ENCODE data around the gene PCMT1.
"Not testable (repeated sequence)": the region's sequence is repeated elsewhere in the genome, so short reads cannot be mapped to it uniquely, and the experiment has no call there.

Gene PCMT1

DNA sequence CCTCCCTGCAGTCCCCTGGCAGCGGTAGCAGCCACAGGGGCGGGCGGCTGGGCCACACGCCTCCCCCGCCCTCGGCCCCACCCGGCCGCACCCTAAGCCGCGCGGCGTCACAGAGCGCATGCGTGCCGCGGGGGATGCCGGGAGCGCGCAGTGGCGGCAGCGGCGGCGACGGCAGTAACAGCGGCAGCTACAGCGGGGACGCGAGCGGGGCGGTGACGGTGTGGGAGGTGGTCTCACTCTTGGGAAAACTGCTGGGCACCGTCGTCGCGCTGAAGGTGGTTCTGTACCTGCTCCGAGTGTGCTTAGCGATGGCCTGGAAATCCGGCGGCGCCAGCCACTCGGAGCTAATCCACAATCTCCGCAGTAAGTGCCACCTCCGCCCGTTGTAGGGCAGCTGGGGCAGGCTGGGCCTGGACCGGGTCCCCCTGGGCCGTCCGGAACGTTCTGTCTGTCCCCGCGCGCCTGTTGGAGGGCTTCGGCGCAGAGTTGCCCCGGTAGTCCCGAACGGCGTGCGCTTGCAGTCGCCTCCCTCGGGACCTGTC lies at the start of gene PCMT1:
Gene PCMT1, plus strand, starts transcription at position 148 of the 542 bp plus-strand sequence. Its CDS starts 161 bp downstream, at position 309.
- DNase-seq (ENCODE audit: low read depth) = peak; percentile 31

DNA sequence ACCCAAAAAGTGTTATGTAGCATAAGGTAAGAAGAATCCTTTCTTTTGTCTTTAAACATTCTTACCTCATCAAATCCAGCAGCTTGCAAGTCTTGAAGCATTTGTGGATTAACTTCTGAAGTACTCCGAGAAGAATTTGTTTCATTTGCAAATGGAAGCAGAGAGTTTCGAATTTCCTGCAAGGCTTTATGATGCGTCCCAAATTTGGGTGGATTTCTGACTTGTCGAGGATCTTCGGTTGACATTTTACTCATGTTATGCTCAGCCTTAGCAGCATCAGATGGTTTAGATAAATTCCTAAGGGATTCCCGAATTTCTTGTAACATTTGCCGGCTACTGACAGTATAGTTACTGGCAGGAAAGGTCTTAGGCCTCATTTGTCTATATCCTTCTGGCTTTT lies 47.8 kb upstream of the PCMT1 start:
- DNase-seq (ENCODE audit: low read depth) = no peak

DNA sequence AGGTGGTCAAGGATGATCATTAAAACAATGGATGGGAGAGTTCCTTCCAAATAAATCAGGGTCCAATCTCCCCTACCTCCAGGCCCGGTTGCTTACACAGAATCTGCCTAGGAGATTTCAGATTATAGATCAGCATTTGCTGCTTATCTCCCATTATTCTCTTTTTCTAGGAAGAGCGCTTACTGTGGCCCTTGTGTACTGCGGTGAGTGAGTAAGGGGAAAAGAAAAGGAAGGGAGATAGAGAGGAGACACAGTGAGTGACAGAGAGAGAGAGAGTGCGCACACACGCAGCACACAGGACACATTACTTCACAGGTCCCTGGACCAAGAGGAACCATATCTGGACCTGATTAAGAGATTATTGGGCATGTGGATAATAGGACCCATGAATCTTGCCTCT lies 37.8 kb upstream of the PCMT1 start:
- no peak for DNase-seq (ENCODE audit: low read depth)

DNA sequence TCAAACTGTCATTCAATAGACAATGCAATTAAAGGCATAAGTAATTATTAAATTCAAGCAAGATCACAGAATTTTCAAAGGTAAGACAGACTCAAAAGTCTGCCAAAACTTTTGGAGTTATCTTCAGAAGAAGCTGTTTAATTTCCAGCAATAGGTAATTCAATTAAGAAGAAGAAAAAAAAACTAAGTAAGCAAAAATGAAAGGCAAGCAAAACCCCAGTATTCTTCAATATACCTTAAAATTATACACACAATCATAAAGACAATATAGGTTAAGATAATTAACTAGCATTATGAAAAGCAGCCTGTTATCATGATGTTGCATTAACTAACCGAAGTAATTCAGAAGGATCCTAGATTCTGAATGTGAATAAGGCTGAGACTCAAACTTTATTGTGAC lies 35.1 kb upstream of the PCMT1 start:
- DNase-seq (ENCODE audit: low read depth) = no peak

DNA sequence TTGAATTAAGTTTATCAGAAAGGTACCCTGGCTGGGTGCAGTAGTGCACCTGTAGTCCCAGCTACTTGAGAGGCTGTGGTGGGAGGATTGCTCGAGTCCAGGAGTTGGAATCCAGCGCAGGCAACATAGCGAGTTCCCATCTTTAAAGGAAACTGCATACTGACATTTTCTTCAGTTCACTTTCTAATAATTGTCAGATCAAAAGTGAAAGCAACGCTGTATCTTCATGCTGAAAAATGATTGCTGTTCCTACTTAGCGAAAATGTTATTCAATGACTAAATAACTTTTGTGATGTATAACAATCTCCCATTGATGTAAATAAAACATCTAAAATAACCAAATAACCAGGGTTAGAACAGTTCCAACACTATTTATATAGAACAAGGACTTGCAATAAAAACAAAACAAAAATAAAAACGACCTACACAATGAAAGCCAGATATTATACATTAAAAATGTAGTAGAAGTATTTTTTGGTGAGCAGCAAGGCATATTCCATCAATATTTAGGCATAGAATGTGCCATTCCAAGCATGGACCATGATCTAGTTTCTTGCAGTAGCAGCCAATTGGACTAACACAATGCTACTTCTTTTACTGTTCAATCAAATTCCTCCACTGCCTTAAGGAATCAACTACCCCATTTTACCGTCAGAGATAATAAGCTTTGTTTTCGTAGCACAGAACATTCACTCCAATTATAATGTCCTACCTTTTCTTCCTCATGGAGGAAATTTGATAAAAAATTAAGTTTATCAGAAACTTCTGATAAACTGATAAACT lies 33.2 kb upstream of the PCMT1 start:
- DNase-seq (ENCODE audit: low read depth) = no peak

DNA sequence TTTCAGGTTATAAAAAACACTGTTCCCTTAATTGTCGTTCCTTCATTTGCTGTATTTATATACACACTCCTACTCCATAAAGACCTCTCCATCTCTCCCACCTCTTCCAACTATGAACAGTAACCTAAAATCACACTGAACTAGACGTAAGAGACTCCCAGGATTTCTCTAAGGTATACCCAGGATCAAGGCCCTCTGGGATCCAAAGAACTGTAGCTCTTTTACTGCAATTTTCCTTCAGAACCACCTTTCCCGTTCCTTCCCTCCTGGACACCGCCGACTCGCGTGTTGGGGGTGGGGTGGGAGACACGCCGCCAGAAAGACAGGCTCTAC lies 32.3 kb upstream of the PCMT1 start:
- no peak for DNase-seq (ENCODE audit: low read depth)

DNA sequence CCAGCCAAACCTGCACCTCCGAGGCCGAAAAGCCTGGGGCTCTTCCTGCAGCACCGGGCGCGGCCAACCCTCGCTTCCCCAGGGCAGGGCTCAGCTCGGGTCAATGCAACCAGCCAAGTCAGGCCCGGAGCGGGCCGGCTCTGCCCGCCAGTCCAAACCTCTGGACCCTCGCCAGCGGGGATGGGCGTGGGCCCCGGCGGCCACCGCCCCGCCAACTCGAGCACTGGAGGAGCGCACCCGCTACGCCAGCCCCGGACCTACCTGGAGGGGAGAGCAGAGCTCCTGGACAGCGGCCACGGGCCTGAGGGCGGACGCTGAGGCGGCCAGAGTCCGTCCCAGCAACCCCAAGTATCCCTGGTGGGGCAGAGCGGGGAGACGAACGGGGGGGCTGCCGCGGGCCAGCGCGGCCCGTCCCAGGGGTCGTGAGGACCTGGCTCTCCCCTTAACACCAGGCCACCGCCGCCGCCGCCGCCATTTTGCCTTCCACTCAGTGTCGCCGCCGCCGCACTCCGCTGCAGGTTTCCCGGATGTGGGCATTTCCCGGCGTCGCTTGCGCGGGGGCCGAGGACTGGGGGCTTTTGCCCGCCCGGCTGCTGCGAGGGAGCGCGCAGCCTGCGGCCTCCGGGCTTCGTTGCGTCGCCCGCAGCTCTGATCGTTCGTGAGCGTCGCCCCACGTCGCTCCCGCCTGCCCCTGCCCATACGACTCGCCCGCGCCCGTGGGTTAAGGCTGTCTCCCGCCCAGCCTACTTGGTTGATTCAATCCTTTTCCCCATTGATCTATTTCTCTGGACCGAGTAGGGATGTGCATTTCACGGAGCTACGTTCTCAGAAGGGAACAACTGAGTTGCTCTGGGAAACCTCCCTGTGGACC lies 31.7 kb upstream of the PCMT1 start, which contains the start of gene LATS1:
Gene LATS1, minus strand, starts transcription at position 514 of the 871 bp plus-strand sequence. CDS start 15,975 bp downstream, outside the sequence.
- DNase-seq (ENCODE audit: low read depth) = no peak

DNA sequence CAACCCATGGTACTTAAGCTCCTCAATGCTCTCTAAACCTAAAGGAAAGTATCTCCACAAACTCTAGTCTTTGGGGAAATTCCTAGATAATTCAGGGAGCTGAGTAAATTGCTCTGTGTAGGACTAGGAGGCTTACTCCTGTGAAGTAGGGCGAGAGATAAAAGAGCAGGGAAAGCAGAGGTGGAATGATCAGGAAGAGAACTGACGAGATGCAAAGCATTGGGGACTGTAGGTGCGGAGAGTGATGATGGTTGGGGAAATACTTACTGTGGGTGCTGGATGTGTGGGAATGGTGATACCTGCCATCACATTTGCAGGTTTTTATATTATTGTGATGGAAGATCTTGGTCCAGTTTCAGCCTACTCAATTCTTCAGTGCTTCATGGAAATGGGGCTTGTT lies 30.0 kb upstream of the PCMT1 start:
- no peak for DNase-seq (ENCODE audit: low read depth)

DNA sequence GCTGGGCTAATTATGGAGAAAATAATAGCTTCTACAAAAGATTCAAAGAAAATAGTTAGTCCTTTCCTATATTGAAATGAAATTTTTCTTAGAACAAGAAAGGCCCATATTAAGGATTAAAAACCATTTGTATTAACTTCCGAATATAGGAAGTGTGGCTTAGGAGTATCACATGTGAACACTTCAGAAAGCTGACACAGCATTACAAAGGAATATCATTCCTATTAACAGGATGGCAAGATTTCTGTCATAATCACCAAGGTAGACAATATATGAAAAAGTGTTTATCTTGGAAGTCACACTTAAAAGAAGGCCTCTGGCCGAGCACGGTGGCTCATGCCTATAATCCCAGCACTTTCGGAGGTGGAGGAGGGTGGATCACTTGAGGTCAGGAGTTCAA lies 26.3 kb upstream of the PCMT1 start:
- no peak for DNase-seq (ENCODE audit: low read depth)

DNA sequence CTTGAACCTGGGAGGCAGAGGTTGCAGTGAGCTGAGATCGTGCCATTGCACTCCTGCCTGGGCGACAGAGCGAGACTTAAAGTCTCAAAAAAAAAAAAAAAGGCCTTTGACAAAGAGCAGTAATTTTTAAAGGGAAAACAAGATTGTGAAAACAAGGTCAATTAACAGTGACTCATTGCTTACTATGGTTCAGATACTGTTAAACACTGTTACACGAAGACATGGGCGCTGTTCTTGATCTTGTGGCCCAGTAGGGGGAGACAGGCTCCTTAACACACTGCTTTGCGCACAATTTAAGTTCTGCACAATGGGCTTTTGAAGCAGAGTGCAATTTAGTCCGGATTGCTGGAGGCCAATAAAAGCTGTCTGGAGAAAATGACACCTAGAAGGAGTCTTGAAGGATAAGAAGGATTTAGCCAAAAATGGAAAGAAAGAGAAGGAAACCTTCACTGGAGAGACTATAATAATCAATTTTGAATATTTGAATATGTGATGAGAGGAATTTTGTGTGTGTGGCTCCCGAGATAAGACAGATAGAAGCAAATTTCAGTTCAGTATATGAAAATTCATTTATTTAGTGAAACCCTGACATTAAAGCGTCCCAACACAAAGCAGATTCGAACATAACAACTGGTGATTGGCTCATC lies 25.6 kb upstream of the PCMT1 start:
- DNase-seq (ENCODE audit: low read depth) = no peak

DNA sequence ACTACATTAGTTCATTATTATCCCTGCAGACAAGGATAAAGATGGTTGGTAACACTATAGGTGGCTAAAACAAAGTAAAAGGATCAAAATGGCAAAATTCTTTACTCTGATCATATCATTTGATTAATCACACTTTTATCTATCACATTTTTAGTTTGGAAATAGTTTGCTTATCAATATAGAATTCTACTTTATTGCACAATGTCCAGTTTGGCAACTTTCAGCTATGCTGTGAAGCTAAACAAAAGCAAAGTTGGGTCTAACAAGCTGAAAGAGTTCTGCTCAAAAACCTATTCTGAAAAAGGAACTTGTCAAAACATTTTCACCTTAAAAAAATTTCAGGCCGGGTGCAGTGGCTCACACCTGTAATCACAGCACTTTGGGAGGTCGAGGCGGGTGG lies 23.8 kb upstream of the PCMT1 start:
- DNase-seq (ENCODE audit: low read depth) = no peak

DNA sequence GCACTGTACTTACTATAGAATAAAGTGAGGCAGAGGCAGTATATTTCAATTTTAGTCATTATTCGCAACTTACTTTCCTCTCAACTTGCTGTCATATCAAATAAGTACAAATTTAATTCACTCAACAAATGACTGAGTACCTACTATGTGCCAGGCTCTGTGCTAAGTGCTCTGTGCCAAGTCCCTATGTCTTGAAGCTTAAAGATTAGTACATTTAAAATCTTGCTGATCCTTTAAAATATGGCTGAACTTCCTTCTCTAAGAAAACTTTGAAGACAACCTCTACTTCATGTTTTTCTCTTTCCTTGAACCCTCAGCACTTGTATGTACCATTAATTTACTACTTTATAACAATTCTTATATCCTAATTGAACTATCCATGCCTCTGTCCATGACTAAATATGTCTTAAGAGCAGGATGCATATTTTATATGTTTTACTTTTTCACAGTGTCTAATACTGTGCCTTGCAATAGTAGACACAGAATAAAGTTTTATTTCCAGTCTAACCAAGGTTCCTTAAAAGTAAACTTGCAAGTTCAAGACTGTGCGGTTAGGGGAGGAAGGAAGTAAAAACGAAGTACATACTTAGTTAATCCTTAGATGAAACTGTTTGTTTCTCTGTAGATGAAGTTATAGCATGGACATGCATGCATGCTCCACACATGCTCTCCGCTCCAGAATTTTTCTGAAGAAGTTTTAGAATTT lies 21.6 kb upstream of the PCMT1 start:
- DNase-seq (ENCODE audit: low read depth) = no peak

DNA sequence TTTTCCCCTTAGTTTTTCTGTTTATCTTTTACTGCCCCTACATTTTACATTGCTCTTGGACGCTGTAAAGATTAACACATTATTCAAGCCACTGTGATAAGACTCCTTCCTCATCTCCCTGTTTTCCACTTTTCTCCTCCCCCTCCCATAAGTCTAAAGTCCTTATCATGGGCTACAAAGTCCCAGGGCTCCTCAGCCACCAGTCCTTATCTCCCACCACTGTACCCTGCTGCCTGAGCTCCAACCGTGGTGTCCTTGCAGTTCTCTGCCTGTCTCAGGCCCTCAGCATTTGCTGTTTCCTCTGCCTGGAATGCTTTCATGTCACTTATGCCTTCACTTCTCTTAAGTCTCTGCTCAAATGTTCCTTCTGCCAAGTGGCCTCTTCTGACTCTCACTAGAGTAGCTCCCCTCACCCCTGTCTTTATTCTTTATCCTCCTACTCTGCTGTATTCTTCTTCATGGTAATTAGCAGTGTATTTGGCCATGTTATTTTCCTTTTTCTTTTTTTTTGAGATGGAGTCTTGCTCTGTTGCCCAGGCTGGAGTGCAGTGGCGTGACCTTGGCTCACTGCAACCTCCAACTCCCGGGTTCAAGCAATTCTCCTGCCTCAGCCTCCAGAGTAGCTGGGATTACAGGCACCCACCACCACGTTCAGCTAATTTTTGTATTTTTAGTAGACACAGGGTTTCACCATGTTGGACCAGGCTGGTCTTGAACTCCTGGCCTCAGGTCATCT lies 20.9 kb upstream of the PCMT1 start:
- DNase-seq (ENCODE audit: low read depth) = no peak

DNA sequence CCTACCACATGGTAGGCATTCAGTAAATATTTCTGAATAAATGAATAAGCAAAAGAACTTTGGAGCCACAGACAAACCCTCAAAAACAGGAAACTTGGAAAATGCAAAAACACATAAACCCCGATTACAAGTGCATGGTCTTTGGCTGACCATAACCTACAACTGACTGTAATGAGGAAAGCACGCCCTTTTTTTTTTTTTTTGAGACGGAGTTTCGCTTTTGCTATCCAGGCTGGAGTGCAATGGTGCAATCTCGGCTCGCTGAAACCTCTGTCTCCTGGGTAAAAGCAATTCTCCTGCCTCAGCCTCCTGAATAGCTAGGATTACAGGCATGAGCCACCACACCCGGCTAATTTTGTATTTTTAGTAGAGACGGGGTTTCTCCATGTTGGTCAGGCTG lies 19.7 kb upstream of the PCMT1 start:
- DNase-seq (ENCODE audit: low read depth) = no peak

DNA sequence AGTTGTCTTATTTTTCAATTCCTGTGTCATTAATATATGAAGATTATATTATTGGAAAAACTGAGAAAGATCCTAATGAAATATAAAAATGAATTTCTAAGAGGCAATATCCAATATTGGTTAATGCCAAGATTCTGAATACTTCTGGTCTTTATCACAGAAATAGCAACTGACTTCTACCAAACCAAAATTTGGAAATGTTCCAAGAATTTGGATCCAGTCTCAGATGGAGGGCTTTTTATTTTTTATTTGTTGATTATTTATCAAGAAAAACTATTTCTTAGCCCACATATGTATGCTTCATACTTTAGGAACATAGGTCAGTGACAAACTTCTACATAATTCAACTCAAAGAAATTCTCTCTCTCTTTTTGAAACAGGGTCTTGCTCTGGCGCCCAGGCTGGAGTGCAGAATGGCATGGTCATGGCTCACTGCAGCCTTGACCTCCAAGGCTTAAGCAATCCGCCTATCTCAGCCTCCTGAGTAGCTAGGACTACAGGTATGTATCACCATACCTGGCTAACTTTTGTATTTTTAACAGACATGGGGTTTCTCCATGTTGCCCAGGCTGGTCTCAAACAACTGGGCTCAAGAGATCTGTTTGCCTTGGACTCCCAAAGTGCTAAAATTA lies 16.3 kb upstream of the PCMT1 start:
- DNase-seq (ENCODE audit: low read depth) = no peak

DNA sequence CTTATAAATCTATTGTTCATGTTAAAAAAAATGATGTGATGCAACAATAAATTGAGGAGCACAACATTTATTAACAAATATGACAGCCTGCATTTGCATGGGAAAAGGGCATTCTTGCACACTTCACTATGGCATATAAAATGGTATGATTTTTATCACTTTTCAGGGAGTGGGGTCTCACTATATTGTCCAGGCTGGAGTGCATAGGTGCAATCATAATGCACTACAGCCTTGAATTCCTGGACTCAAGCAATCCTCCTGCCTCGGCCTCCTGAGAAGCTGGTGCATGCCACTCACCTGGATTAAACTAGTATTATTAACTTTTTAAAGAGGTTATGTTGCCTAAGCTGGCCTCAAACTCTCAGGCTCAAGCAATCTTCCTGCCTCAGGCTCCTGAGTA lies 14.6 kb upstream of the PCMT1 start:
- no peak for DNase-seq (ENCODE audit: low read depth)

DNA sequence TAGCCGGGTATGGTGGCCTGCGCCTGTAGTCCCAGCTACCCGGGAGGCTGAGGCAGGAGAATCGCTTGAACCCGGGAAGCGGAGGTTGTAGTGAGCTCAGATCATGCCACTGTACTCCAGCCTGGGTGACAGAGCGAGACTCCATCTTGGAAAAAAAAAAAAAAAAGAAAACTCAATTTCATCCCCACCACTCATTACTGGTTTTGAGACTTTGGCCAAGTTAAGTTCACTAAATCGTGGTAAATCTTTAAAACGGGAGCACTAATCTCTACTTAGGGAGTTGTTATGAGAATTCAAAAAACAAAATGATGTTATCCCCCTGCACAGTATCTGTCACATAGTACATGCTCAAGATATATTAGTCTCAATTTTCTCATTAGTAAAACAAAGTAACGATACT lies 4.3 kb upstream of the PCMT1 start:
- not testable (repeated sequence) for DNase-seq (ENCODE audit: low read depth)

DNA sequence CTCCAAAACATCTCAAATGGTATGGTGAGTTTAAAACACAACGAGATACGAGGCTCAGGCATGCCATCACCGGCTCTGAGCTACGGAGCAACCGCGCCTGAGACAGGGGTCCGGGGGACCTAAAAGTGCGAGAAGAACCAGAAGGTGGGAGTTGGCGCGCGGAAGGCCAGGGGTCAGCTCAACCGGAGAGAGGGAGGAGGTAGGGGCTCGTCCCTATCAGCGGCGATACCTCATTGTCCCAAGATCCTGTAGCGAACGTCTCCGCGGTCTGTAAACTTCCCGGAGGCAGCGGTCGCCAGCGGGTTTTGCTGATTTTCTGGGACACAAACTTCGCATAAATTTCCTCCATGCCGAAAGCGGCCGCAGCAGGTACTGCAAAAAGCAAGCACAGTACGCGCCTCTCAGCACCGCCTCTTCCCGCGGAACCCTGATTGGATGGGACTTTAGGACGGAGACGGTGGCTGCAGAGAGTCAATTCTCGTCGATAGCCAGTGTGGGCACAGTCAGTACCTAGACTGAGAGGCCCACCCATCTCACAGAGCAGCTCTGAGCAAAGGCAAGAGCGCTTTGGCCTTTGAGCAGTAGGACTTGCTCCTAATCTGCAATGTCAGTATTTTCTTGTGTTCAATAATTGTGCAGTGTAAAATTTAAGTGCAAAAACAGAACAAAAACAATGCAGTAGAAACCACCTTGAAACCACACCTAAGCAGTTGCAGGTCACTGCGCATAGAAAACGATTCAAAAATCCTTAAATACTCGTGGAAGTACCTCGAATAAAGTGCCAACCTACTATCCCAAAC lies 3.2 kb upstream of the PCMT1 start, which contains the start of gene NUP43:
Gene NUP43, minus strand, starts transcription at position 383 of the 800 bp plus-strand sequence. Its CDS starts 34 bp downstream, at position 349.
- peak; percentile 75 for DNase-seq (ENCODE audit: low read depth)

DNA sequence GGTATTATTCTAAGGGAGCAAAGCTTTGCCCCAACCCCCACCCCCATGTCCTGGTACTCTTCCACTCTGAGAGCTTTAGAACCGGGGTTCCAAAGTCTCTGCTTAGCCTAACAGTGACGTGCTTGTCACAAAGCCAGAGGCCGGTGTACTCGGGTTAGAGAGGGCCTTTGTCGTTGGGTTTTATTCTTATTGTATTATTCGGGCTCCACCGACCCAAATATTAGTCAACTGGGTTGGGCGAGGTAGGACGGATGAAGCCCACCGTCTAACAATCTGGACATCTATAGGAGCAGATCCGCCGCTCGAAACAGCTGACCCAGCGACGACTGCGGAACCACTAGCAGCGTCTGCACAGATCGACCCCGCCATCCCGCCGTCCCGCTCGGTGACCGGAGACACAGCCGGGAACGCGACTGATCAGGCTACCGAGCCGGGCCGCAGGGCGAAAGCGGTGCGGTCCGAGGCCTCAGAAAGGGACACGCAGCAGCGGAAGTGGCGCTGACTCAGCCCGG lies 403 bp upstream of the PCMT1 start:
- not testable (repeated sequence) for DNase-seq (ENCODE audit: low read depth)

Data from non-pigmented ciliary epithelial cell (primary cell).